Epithelial cell of proximal tubule (primary cell): ENCODE data around the gene FNDC3B. TPM values are rescaled to one million over a fixed set of nuclear protein-coding genes. Genes with fewer than 3 reads are reported as not detected.

Experiments
- DNase-seq: peaks from one replicate; pipeline ENCODE4 v3.0.0-alpha.2; 2011; ENCODE audit warnings: low read depth
- H3K4me3 ChIP-seq: 2 replicates; pipeline ENCODE4 v1.5.1; 2011; ENCODE audit warnings: low read depth, mild to moderate bottlenecking, low read length
- total RNA-seq: library from RNA; depleted of rRNA; stranded (reverse); fragments of >200 nt; gene quantifications from 2 replicates; pipeline ENCODE4 v1.2.3, GENCODE V29; 2015
- TF ChIP-seq, protein P1 (sequence below): conservative IDR thresholded peaks from 2 replicates; pipeline ENCODE4 v1.5.1; 2012; ENCODE audit warnings: low read depth, mild to moderate bottlenecking, low read length

FNDC3B gene
- total RNA-seq, 1 donor from 2014 or later, result 37.3 TPM

GRCh38 chr3:172080503-172080902 lies 41.1 kb downstream of the FNDC3B start:
- H3K4me3 ChIP-seq, result no peak overlapping the region
- DNase-seq, result no peak
- TF ChIP-seq, protein P1, sequence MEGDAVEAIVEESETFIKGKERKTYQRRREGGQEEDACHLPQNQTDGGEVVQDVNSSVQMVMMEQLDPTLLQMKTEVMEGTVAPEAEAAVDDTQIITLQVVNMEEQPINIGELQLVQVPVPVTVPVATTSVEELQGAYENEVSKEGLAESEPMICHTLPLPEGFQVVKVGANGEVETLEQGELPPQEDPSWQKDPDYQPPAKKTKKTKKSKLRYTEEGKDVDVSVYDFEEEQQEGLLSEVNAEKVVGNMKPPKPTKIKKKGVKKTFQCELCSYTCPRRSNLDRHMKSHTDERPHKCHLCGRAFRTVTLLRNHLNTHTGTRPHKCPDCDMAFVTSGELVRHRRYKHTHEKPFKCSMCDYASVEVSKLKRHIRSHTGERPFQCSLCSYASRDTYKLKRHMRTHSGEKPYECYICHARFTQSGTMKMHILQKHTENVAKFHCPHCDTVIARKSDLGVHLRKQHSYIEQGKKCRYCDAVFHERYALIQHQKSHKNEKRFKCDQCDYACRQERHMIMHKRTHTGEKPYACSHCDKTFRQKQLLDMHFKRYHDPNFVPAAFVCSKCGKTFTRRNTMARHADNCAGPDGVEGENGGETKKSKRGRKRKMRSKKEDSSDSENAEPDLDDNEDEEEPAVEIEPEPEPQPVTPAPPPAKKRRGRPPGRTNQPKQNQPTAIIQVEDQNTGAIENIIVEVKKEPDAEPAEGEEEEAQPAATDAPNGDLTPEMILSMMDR, result no peak

GRCh38 chr3:172082269-172082668 lies 42.9 kb downstream of the FNDC3B start:
- no peak overlapping the region for H3K4me3 ChIP-seq
- DNase-seq, result no peak
- TF ChIP-seq, protein P1, result no peak

- no peak overlapping the region for H3K4me3 ChIP-seq
- TF ChIP-seq, protein P1, result no peak
- DNase-seq, result no peak
Observed at GRCh38 chr3:172082820-172083513, 43.6 kb downstream of the FNDC3B start.

DNA sequence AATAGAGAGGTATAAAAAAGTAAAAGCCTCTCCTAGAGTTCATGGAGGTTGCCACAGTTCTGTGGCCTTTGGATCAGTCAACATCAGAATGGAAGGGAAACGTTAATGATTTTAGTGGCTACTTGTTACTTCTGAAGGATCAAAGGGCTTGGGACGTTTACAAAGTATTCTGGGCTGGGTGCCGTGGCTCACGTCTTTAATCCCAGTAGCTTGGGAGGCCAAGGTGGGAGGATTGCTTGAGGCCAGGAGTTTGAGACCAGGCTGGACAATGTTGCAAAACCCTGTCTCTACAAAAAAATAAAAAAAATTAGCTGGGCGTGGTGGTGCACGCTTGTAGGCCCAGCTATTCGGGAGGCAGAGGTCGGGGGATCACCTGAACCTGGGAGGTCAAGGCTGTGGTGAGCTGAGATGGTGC lies 44.6 kb downstream of the FNDC3B start:
- no peak overlapping the region for H3K4me3 ChIP-seq
- DNase-seq, result no peak
- TF ChIP-seq, protein P1, result no peak

DNA sequence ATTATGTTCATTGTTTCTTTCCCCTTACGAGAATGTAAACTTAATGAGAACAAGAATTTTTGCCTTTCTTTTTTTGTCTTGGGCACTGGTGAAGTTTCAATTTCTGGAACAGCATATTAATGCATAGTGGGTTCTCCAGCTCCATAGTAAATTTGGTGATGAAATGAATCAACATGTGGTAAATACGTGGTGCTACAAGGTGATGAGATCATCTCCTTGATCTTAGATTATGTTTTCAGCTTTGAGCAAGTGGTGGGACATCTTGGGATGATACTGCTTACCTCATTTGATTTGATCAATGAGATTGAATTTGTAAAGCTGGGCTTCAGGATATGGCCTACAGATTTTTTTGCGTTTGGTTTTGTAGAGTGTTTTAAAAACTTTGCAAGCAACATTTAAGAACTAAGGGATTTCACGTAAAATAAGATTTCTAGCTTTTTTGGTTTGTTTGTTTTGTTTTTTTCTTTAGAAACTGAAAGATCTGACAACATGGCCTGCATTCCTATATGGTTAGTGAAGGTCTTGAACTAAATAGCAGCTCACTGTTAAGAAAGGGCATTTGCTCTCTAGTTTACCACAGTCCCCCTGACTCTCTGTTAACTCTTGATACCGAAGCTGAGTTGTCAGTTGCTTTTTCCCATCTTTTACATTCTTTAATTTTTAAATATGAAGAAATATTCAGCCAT lies 45.6 kb downstream of the FNDC3B start:
- no peak for DNase-seq
- TF ChIP-seq, protein P1, result no peak
- no peak overlapping the region for H3K4me3 ChIP-seq

DNA sequence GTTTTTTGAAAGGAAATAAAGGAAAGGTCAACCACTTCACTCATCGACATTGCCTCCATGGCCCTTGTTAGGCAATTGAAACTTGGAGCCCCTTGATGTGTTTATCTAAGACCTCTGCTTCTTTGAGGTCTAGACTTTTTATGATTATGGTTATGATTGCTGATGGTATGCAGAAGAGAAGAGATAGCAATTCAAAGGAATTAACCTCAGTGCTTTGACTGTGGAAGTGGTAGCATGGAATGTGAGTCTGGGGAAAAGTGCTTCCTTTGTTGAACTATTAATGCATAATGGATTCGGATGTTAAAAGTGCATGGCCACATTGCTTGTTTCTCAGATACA lies 46.1 kb downstream of the FNDC3B start:
- TF ChIP-seq, protein P1, result no peak
- DNase-seq, result no peak
- H3K4me3 ChIP-seq, result no peak overlapping the region

GRCh38 chr3:172086071-172086470 lies 46.7 kb downstream of the FNDC3B start:
- no peak overlapping the region for H3K4me3 ChIP-seq

More at GRCh38 chr3:172086071-172086470, 46.7 kb downstream of the FNDC3B start:
- TF ChIP-seq, protein P1, result no peak
- no peak for DNase-seq
